Muscle layer of colon (tissue), 2 donors: ENCODE measurements around the gene CHAC2.
A peak's percentile ranks its signal among the peaks of the same experiment; 100 is the strongest.
"Not testable (repeated sequence)": the region's sequence is repeated elsewhere in the genome, so short reads cannot be mapped to it uniquely, and the experiment has no call there.

Experiments
- H3K27ac ChIP-seq: one replicate; pipeline ENCODE4 v1.7.0; 2013; ENCODE audit warnings: low read depth, mild to moderate bottlenecking, low read length, moderate library complexity
- H3K27me3 ChIP-seq, 2 donors: one replicate each; pipeline ENCODE4 v1.7.0; 2013; ENCODE audit warnings: low read length in 2 of 2, mild to moderate bottlenecking in 2 of 2; ENCODE audit not compliant: insufficient read depth in 2 of 2, control insufficient read depth in 1 of 2
- H3K36me3 ChIP-seq: one replicate; pipeline ENCODE4 v1.7.0; 2013; ENCODE audit warnings: mild to moderate bottlenecking, low read length; ENCODE audit not compliant: insufficient read depth
- H3K4me1 ChIP-seq: one replicate; pipeline ENCODE4 v1.7.0; 2013; ENCODE audit warnings: mild to moderate bottlenecking, low read length; ENCODE audit not compliant: insufficient read depth
- H3K4me3 ChIP-seq, 2 donors: one replicate each; pipeline ENCODE4 v1.7.0; 2013; ENCODE audit warnings: low read length in 2 of 2, low read depth in 1 of 2, mild to moderate bottlenecking in 1 of 2, moderate library complexity in 1 of 2
- H3K9ac ChIP-seq: one replicate; pipeline ENCODE4 v1.7.0; 2013; ENCODE audit warnings: low read length
- H3K9me3 ChIP-seq: one replicate; pipeline ENCODE4 v1.7.0; 2013; ENCODE audit warnings: mild to moderate bottlenecking, low read length
- donor health status: abdominal sarcoma.
- donor health status: Adenocarcinoma of cecum.

CHAC2 gene

DNA sequence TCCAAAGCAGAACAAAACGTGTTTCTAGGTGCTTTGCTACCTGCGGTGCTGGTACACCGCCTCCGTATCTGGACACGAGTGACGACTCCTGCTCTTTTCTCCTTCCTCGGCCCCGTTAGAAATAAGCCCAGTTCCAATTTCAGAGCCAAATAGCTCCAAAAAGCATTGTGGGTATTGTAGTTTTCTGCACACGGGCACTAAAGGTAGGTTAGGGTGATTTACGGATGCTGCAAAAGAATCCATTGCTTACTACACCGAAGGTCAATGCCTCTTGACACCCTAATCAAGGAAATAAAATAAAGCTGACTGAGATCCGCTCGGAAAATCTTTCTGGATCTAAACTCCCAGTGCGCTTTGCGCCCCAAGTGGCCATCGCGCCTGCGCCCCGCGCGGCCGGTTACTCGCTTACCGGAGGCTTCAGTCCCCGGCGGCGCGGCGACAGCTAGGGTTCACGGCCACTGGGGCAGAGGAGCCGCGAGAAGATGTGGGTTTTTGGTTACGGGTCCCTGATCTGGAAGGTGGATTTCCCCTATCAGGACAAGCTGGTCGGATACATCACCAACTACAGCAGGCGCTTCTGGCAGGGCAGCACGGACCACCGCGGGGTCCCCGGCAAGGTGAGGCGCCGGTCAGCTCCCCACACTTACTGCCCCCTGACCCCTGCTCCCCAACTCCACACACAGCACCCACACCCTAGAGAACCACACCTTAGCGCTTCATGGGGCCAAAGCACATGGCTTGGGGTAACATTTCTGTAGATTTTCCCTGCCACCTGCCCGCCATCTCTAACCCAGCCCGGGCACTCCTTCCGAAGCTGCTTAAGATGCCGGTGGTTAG, at the start of gene CHAC2:
CHAC2 (plus strand) TSS at position 400 of the 837 bp plus-strand sequence; CDS start at position 483, 83 bp downstream.
- no peaks in the 10 kb centered on the region for H3K4me1 ChIP-seq
- H3K9me3 ChIP-seq, result no peaks in the 10 kb centered on the region
- peak within 1 kb of the TSS; percentile 76 for H3K27ac ChIP-seq
- H3K36me3 ChIP-seq, result peaks cover 8% of the 10 kb centered on the region
- peak within 1 kb of the TSS; percentile 63 to 95 for H3K4me3 ChIP-seq
- H3K9ac ChIP-seq, result peak within 1 kb of the TSS; percentile 50
- H3K27me3 ChIP-seq, result no peaks in the 10 kb centered on the region

DNA sequence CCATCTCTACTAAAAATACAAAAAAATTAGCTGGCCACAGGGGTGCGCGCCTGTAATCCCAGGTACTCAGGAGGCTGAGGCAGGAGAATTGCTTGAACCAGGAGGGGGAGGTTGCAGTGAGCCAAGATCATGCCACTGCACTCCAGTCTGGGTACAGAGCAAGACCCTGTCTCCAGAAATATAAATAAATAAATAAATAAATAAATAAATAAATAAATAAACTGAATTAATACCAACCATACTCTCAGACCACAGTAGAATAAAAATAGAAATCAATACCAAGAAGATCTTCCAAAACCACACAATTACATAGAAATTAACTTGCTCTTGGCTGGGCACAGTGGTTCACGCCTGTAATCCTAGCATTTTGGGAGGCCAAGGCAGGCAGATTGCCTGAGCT, 46.7 kb upstream of the CHAC2 start:
- not testable (repeated sequence) for H3K36me3 ChIP-seq

DNA sequence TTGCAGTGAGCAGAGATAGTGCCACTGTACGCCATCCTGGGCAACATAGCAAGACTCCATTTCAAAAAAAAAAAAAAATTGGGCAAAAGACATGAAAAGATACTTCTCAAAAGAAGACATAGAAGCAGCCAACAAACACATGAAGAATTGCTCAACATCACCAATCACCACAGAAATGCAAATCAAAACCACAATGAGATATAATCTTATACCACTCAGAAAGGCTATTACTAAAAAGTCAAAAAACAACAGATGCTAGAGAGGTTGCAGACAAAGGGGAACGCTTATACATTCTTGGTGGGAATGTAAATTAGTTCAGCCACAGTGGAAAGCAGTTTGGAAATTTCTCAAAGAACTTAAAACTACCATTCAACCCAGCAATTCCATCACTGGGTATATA, 43.1 kb upstream of the CHAC2 start:
- no peak overlapping the region for H3K4me3 ChIP-seq
- H3K36me3 ChIP-seq, result peaks cover 3% of the 10 kb centered on the region
- no peak overlapping the region for H3K9ac ChIP-seq
- no peaks in the 10 kb centered on the region for H3K9me3 ChIP-seq
- no peaks in the 10 kb centered on the region for H3K4me1 ChIP-seq
- no peaks in the 10 kb centered on the region for H3K27me3 ChIP-seq
- H3K27ac ChIP-seq, result no peak overlapping the region

More for the DNA sequence above, 46.7 kb upstream of the CHAC2 start:
- H3K27me3 ChIP-seq, H3K4me1 ChIP-seq, H3K4me3 ChIP-seq, H3K9ac ChIP-seq, H3K27ac ChIP-seq, H3K9me3 ChIP-seq: not testable (repeated sequence)

DNA sequence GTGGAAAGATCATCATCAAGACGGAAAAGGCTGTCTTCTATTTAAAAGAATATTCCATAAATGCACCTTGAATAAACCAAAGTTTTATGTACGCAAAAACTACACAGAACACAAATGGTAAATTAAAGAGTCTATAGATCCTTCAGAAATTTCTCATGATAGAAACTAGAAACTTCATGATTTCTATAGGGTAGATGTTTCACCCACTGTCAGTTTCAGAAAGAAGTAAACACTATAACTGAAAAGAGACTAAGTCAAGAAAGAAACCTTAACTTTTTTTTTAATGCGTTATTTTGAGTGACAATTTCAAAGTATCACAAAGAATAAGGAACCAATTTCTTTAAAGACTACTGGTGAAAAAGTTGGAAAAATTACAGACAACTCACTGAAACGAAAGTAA, 41.9 kb upstream of the CHAC2 start:
- no peak overlapping the region for H3K27ac ChIP-seq
- H3K27me3 ChIP-seq, result no peaks in the 10 kb centered on the region
- no peak overlapping the region for H3K9ac ChIP-seq
- peaks cover 4% of the 10 kb centered on the region for H3K36me3 ChIP-seq
- no peaks in the 10 kb centered on the region for H3K4me1 ChIP-seq
- H3K9me3 ChIP-seq, result no peaks in the 10 kb centered on the region
- no peak overlapping the region for H3K4me3 ChIP-seq

DNA sequence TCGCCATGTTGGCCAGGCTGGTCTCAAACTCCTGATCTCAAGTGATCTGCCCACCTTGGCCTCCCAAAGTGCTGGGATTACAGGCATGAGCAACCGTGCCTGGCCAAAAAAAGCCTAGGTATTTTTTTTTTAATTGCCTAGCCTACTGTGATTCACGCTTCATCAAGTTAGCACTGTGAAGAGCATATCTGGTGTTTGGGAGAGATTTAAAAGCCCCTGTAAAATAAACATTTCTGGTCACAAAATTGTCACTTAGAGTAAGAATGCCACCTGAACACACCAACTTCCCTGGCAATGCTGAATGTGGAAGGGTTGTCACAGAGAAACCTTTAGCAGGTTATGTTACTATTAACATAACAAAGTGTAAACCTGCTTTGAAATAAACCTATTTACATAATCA, 39.7 kb upstream of the CHAC2 start:
- Histone ChIP-seq H3K4me3 (no peak overlapping the region), H3K36me3 (peaks cover 4% of the 10 kb centered on the region), H3K9me3 (no peaks in the 10 kb centered on the region), H3K27me3 (no peaks in the 10 kb centered on the region), H3K9ac (no peak overlapping the region), H3K4me1 (no peaks in the 10 kb centered on the region), H3K27ac (no peak overlapping the region)

DNA sequence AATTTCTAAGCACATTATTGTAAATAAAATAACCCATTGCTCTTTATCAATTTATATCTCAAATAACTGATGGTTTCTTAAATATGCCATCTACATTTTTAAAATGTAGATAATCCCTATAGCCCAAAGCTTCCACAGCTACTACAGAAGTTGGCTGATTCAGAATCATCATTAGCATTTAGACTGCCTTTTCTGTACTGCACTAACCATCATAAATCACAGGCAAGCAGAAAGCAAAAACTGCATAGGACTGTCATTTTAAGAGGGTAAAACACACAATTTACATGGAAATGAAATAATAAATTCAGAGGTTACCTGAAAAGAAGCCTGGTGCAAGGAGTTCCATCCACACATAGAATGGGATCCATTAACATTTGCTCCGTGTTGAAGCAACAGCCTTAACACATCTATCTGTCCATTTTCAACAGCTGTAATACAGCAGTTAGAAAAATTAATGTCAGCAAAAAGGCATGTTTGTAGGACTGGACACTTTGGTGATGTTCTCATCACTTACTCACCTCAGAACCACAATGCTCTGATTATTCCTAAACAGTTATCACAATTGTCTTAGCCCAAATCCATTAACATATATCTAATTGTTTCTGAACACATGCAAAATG, 38.4 kb upstream of the CHAC2 start:
- Histone ChIP-seq H3K9ac (no peak overlapping the region), H3K27ac (no peak overlapping the region), H3K4me1 (no peaks in the 10 kb centered on the region), H3K9me3 (no peaks in the 10 kb centered on the region), H3K27me3 (no peaks in the 10 kb centered on the region), H3K4me3 (no peak overlapping the region), H3K36me3 (peaks cover 4% of the 10 kb centered on the region)

DNA sequence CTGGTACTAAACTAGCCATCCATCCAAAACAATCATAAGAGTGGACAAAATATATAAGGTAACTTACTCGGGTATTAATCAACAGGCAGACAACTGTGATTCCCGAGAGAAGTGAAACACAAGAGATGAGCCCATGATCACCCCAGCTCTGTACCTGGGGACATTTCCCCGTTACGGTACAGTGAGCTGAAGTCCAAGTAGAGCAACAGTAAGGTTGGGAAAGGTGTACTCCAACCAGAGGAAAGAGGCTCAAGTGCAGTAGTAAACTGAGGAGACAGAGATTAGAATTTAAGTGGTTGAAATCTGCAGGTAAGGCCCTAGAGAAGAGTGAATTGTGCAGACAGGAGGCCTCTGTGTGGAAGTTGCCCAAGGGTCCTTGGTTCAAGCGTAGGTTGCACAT, 30.5 kb upstream of the CHAC2 start:
- H3K27me3 ChIP-seq, result no peaks in the 10 kb centered on the region
- H3K36me3 ChIP-seq, result no peaks in the 10 kb centered on the region
- no peak overlapping the region for H3K4me3 ChIP-seq
- no peaks in the 10 kb centered on the region for H3K9me3 ChIP-seq
- H3K27ac ChIP-seq, result no peak overlapping the region
- no peaks in the 10 kb centered on the region for H3K4me1 ChIP-seq
- no peak overlapping the region for H3K9ac ChIP-seq

DNA sequence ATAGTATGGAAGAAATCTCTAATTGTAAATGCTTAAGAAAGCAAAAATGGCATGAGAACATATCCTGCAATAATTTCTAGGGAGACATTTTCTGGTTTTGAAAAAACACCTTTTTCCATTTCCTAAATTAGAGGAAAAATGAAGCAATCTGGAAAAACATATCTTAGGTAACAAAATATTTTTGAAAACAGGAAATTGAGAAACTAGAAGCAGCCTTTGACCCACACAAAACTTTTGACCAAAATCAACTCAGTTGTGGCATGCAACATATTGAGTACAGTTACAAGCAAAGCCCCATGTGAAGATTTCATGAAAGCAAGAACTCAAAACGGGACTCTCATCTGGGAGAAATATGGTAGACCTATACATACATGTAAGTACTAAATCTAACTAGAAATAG, 28.6 kb upstream of the CHAC2 start:
- Histone ChIP-seq H3K9me3 (no peaks in the 10 kb centered on the region), H3K9ac (no peak overlapping the region), H3K4me3 (no peak overlapping the region), H3K4me1 (no peaks in the 10 kb centered on the region), H3K27me3 (no peaks in the 10 kb centered on the region), H3K36me3 (no peaks in the 10 kb centered on the region), H3K27ac (no peak overlapping the region)

DNA sequence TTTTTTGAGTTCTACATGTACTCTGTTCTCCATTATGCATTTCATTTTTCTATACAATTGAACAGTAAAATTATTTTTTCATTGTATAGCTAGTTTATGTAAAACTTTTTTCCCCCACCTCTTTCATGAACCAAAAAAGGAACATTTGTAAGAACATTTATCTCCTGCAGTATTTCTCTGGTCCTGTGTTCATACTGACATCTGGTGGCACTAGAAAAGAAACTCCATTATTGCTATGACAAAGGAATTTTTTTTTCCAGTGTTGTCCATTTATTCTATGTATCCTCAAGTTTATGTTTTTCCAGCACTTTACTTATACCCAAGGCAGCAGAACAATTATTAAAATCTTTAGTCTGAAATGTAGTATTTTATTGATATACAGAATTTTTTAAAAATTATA, 27.4 kb upstream of the CHAC2 start:
- Histone ChIP-seq H3K4me3 (no peak overlapping the region), H3K27ac (no peak overlapping the region), H3K27me3 (no peaks in the 10 kb centered on the region), H3K9me3 (no peaks in the 10 kb centered on the region), H3K36me3 (no peaks in the 10 kb centered on the region), H3K4me1 (no peaks in the 10 kb centered on the region), H3K9ac (no peak overlapping the region)

DNA sequence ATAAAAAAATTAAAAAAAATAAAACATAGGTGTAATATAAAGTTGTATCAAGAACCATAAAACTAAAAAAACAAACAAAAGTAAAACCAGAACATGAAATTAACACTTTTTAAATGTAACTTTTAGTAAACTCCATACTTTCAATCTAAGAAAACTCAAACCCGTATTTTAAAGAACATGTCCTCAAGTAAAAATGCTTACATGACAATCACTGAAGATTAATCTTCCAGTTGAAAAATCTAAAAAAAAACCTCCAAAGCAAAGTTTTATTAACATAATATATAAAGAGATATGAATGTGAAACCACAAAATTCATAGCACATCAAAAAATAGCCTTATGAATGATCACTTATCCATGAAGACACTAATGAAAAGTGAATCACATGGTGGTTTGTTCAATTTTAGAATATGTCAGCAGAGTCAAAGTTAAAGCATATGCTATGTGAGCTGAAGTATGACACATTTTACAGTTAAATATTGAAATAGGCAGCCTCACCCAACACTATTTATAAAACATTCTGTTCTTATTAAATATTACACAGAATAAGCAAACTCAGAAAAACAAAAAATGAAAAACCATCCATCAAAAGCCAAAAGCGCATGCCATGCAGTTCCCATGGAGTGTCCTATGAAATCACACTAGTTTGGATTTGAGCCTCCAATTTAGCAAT, 23.1 kb upstream of the CHAC2 start:
- H3K9ac ChIP-seq, result no peak overlapping the region
- H3K27ac ChIP-seq, result no peak overlapping the region
- peaks cover 9% of the 10 kb centered on the region for H3K36me3 ChIP-seq
- no peaks in the 10 kb centered on the region for H3K27me3 ChIP-seq
- no peaks in the 10 kb centered on the region for H3K4me1 ChIP-seq
- no peak overlapping the region for H3K4me3 ChIP-seq
- H3K9me3 ChIP-seq, result no peaks in the 10 kb centered on the region

DNA sequence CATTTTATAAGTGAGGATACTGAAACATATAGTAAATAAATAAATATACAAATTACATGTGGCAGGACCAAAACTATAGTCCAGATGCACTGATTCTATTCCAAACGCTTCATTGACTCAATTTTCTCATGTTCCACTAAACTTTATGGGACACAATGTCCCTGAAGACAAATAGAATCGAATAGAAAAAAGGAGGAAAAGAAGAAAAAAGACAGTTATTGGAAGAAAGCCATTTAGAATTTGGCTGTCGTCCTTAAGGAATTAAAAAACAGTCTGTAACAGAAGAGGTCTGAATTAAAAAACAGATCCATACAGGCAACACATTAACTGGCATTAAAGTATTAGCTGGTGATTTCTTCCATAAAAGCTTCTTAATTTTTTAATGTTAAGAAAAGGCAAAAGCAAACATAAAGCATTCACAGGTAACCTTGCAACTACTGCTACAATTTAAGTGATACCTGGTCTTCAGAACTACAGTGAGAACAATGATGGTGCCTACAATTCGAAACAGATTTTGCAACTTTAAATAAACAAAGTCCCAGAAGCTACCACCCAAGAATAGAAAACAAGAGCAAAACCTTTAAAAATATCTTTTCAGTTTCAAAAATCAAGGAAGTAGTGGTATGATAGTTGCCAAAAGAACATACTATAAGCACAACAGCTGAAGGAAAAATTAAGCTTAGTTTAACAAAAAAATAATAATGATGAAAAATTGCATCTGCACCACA, 17.4 kb upstream of the CHAC2 start:
- peaks cover 5% of the 10 kb centered on the region for H3K4me1 ChIP-seq
- H3K4me3 ChIP-seq, result no peak overlapping the region
- no peak overlapping the region for H3K9ac ChIP-seq
- peaks cover 10% of the 10 kb centered on the region for H3K36me3 ChIP-seq
- H3K9me3 ChIP-seq, result no peaks in the 10 kb centered on the region
- H3K27ac ChIP-seq, result no peak overlapping the region
- no peaks in the 10 kb centered on the region for H3K27me3 ChIP-seq
